GM21447 (cell line): ENCODE measurements around the gene NEAT1.

Experiments
- ATAC-seq: cut with Tn5 transposase; IDR thresholded peaks from one replicate; pipeline ENCODE4 v1.9.1; 2021; ENCODE audit not compliant: unreplicated experiment

The NEAT1 gene

GRCh38 chr11:65433657-65434056 lies 11.1 kb downstream of the NEAT1 start:
- no peak for ATAC-seq

DNA sequence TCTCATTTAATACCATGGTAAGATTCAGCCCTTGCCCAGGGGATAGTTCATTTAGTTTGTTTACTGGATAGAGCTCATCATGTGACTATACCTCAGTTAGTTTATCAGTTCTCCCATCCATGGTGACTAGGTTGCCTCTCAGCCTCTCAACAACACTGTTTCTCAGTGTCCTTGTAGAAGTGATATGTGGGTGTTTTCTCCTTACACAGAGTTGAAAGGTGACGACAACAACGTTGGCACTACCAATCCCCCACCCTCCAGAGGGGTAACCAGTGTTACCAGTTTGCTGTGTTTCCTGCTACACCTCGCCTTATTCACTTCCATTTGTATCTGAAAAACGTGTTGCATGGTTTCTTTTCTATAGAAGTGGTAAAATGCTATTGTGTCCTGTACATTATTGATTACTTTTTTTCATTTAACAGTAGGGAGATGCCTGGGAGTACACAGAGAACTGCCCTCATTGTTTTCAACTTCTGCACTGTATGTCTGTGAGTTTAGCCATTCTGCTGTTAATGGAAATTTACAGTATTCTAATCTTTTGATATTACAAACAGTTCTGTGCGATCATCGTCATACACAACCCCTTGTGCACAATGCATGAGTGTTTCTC lies 11.6 kb downstream of the NEAT1 start:
- no peak for ATAC-seq

DNA sequence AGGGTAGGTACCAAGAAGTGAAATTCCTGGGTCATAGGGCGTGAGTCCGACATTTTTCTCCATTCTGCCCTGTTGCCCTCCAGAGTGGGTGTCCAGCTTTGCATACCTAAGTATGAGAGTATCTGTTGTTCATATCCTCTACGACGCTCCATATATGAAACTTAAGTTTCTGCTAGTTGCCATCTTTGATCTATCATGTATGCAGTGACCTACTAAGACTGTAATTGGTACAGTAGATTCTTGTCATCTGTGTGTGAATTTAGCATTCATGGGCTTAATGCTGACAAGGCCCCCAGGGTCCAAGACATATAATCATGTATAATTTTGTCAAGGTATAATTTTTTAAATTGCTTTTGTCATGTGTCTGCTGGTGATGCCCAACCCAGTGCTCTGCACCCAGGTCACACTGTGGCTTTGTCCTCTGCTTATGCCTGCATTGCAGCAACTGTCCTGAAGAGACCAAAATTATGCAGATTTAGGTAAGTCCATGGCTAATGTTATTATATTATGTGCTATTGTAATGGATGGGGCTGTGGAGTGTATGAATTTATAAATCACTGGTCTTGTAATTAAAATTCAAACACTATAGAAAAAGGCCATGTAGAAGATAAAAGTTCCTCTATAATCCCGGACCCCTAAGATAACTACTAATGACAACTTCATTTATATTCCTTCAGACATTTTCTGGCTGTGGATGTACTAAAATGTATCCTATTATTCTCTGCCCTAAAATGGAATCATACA lies 12.2 kb downstream of the NEAT1 start:
- ATAC-seq = no peak

- no peak for ATAC-seq
These were observed 12.9 kb downstream of the NEAT1 start for GRCh38 chr11:65435411-65435931.

GRCh38 chr11:65435981-65436411 lies 13.4 kb downstream of the NEAT1 start:
- no peak for ATAC-seq

DNA sequence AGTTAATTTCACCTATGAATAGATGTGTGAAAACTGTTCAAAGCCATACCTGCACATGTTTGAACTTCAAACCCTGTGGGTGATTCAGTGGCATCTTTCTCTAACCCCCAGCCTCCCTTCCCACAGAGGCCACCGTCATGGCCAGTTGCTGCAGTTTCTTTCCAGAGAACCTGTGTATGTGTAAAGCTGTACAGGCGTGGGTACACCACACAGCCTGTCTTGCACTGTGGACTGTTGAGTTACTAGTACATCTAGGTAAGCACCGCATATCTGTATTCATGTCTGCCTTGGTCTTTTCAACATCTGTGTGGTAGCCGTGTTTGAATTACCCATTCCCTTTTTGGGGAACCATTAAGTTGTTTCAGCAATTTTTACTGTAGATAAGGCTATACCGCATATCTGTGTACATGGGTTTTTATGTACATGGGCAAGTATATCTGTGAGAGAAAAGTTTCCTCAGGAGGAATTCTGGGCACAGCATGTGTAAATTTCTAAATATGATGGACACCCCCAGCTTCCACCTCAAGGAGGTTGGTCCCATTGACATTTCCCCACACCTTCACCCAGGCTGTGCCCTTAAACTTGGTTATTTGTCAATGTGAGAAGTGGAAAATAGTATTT lies 13.9 kb downstream of the NEAT1 start:
- no peak for ATAC-seq

DNA sequence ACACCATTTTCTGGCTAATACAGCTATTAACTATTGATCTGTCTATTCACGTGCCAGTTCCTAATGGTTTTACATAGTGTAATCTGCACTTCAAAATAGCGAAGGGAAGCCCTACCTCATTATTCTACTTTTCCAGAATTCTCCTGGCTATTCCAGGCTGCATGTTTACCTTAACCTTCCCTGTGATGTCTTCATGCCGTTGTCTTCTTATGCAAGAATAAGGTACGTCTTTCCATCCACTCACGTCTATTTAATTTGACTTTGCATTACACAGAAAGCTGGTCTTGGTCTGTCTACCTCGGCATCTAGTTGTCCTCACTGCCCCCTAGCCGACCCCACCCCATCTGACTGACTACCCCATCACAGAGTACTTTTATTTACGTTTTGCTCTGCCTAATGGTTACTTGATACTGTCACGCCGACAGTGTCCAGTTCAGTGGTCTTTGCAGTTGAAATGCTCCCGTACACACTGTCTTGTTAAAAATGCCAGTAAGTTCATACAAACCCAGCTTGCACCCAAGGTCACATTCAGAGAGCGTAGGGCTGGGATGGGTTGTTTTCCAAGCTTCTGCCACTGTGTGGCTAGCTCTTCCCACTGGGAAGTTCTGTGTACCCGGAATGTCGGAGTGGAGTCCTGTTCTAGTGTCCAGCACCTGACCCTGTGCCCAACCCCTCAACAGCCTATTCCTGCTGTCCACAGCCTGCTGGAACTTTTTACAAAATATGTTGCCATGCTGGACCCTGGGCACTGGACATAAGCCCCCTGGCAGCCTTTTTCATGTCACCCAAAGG lies 15.0 kb downstream of the NEAT1 start:
- no peak for ATAC-seq

DNA sequence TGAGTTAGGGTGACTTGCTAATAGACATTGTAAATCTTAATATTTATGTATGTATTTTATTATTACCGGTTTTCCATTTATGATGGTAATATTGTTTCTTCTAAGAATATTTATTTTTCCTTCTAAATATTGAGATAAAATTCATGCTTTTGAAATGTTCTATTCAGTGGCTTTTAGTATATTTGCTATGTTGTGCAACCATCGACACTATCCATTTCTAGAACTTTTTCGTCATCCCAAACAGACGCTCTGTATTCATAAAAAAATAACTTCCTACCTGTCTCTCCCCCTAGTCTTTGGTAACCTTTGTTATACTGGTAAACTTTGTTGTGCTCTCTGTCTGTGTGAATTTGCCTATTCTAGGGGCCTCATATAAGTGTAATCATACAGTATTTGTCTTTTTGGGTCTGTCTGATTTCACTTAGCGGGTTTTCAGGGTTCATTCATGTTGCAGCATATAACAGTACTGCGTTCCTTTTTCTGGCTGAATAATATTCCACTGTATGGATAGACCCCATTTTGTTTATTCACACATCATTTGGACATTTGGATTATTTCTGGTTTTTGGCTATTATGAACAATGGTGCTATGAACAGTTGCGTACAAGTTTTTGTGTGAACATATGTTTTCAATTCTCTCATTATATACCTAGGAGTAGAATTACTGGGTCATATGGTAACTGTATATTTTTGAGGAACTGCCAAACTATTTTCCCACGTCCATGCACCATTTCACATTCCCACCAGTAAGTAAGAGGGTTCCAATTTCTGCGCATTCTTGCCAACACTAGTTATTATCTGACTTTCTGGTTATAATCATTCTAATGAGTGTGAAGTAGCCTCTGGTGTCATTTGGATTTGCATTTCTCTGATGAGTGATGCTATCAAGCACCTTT lies 15.9 kb downstream of the NEAT1 start:
- no peak for ATAC-seq

- no peak for ATAC-seq
These were observed 17.0 kb downstream of the NEAT1 start for GRCh38 chr11:65439331-65440181.

GRCh38 chr11:65440831-65441499 lies 18.4 kb downstream of the NEAT1 start:
- ATAC-seq = peak; percentile 52

GRCh38 chr11:65442842-65443331 lies 20.3 kb downstream of the NEAT1 start:
- ATAC-seq = no peak

- ATAC-seq = no peak
These were observed 21.9 kb downstream of the NEAT1 start for GRCh38 chr11:65444314-65445051.

DNA sequence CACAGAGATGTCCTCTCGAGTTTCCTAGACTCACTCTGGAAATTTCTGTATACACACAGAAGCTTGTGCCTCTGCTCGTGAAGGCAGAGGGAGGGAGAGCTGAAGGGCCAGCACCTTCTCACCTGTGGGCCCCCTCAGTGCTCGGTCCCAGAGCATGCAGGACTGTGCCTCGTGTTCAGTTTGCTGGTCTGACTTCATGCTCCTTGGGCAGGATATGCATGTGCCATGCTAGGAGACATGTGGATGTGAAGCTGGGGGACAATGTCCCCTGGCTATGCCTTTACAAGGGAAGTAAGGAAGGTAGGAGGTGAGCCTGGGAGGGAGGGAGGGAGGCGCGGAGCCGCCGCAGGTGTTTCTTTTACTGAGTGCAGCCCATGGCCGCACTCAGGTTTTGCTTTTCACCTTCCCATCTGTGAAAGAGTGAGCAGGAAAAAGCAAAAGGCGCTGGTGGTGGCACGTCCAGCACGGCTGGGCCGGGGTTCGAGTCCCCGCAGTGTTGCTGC lies 22.6 kb downstream of the NEAT1 start:
- no peak for ATAC-seq

GRCh38 chr11:65445604-65446445 lies 23.2 kb downstream of the NEAT1 start:
- ATAC-seq = no peak

- no peak for ATAC-seq
These were observed 24.1 kb downstream of the NEAT1 start for GRCh38 chr11:65446446-65447277.

GRCh38 chr11:65448074-65448417 lies 25.4 kb downstream of the NEAT1 start:
- no peak for ATAC-seq
